NCI-H1436 (cell line): ENCODE results near the gene DMAC2L.

ENCODE experiments used
- DNase-seq: peaks from one replicate; lab custom pipeline; 2025; lab: John Stamatoyannopoulos, UW

DMAC2L gene

GRCh38 chr14:50331596-50331995 is 19.5 kb downstream of the DMAC2L start:
- no peak for DNase-seq

- DNase-seq, result no peak
Measured at GRCh38 chr14:50333014-50333509, 20.9 kb downstream of the DMAC2L start.

- no peak for DNase-seq
Measured at GRCh38 chr14:50334211-50334610, 22.1 kb downstream of the DMAC2L start.

- no peak for DNase-seq
Measured at GRCh38 chr14:50335389-50335788, 23.3 kb downstream of the DMAC2L start.

- no peak for DNase-seq
Measured at GRCh38 chr14:50335989-50336824, 24.1 kb downstream of the DMAC2L start.

GRCh38 chr14:50338587-50338986 is 26.5 kb downstream of the DMAC2L start:
- DNase-seq, result no peak

- no peak for DNase-seq
Measured at GRCh38 chr14:50339178-50339804, 27.2 kb downstream of the DMAC2L start.

- DNase-seq, result no peak
Measured at GRCh38 chr14:50340045-50340444, 27.9 kb downstream of the DMAC2L start.

- no peak for DNase-seq
Measured at GRCh38 chr14:50340963-50341362, 28.8 kb downstream of the DMAC2L start.

- DNase-seq, result no peak
Measured at GRCh38 chr14:50342221-50343078, 30.3 kb downstream of the DMAC2L start.

- DNase-seq, result no peak
Measured at GRCh38 chr14:50343434-50343833, 31.3 kb downstream of the DMAC2L start.

- no peak for DNase-seq
Measured at GRCh38 chr14:50344116-50344775, 32.1 kb downstream of the DMAC2L start.

GRCh38 chr14:50344876-50345563 is 32.9 kb downstream of the DMAC2L start:
- DNase-seq, result no peak

- no peak for DNase-seq
Measured at GRCh38 chr14:50345846-50346422, 33.8 kb downstream of the DMAC2L start.

- no peak for DNase-seq
Measured at GRCh38 chr14:50347521-50347920, 35.4 kb downstream of the DMAC2L start.

- DNase-seq, result no peak
Measured at GRCh38 chr14:50348933-50349332, 36.8 kb downstream of the DMAC2L start.

- DNase-seq, result no peak
Measured at GRCh38 chr14:50350975-50351374, 38.9 kb downstream of the DMAC2L start.

GRCh38 chr14:50352584-50352983 is 40.5 kb downstream of the DMAC2L start:
- no peak for DNase-seq

- DNase-seq, result no peak
Measured at GRCh38 chr14:50353126-50353525, 41.0 kb downstream of the DMAC2L start.

- no peak for DNase-seq
Measured at GRCh38 chr14:50354527-50354926, 42.4 kb downstream of the DMAC2L start.

- no peak for DNase-seq
Measured at GRCh38 chr14:50355692-50356091, 43.6 kb downstream of the DMAC2L start.
